Neural cell (in vitro differentiated cells): ENCODE data around the gene STIM2. TPM values are rescaled to one million over a fixed set of nuclear protein-coding genes. Genes with fewer than 3 reads are reported as not detected.

Source experiments
- H2AFZ ChIP-seq: fragments of 200-600, 300-800 bp; sonication (generic), shearing (Covaris generic); 2 replicates; pipeline ENCODE4 v1.6.0; 2014; ENCODE audit warnings: low read depth, mild to moderate bottlenecking, antibody characterized with exemption, low read length, moderate library complexity
- H3F3A ChIP-seq: fragments of 200-600 bp; shearing (Covaris generic); 2 replicates; pipeline ENCODE4 v1.6.1; 2016; ENCODE audit warnings: mild to moderate bottlenecking, moderate library complexity, mixed read lengths, antibody characterized with exemption, low read length; ENCODE audit not compliant: insufficient read depth, poor library complexity, severe bottlenecking
- H3K27ac ChIP-seq: fragments of 200-600, 300-800 bp; sonication (generic), shearing (Covaris generic); 2 replicates; pipeline ENCODE4 v1.5.1; 2014; ENCODE audit warnings: mild to moderate bottlenecking, low read length, moderate library complexity
- H3K27me3 ChIP-seq: fragments of 300-800, 200-600 bp; sonication (generic), shearing (Covaris generic); 2 replicates; pipeline ENCODE4 v1.6.0; 2014; ENCODE audit warnings: mild to moderate bottlenecking, low read depth, low read length, moderate library complexity; ENCODE audit not compliant: insufficient read depth
- H3K36me3 ChIP-seq: fragments of 300-800, 200-600 bp; sonication (generic), shearing (Covaris generic); 2 replicates; pipeline ENCODE4 v1.5.1; 2014; ENCODE audit warnings: mild to moderate bottlenecking, antibody characterized with exemption, low read length, moderate library complexity; ENCODE audit not compliant: insufficient read depth
- H3K4me2 ChIP-seq: fragments of 300-800, 200-600 bp; sonication (generic), shearing (Covaris generic); 2 replicates; pipeline ENCODE4 v1.6.0; 2014; ENCODE audit warnings: mild to moderate bottlenecking, low read length
- H3K4me3 ChIP-seq: fragments of 300-800, 200-600 bp; sonication (generic), shearing (Covaris generic); 2 replicates; pipeline ENCODE4 v1.5.1; 2014; ENCODE audit warnings: mild to moderate bottlenecking, low read length, moderate library complexity
- H3K79me2 ChIP-seq: fragments of 200-600 bp; shearing (Covaris generic); replicated peaks from 2 replicates; pipeline ENCODE4 v1.6.0; 2014; ENCODE audit warnings: mild to moderate bottlenecking, low read length, moderate library complexity; ENCODE audit not compliant: insufficient read depth
- H3K9ac ChIP-seq: fragments of 300-800, 200-600 bp; sonication (generic), shearing (Covaris generic); 2 replicates; pipeline ENCODE4 v1.6.1; 2016; ENCODE audit warnings: mild to moderate bottlenecking, low read length, mixed read lengths
- H3K9me2 ChIP-seq: fragments of 200-600 bp; shearing (Covaris generic); 2 replicates; pipeline ENCODE4 v1.6.1; 2016; ENCODE audit warnings: mild to moderate bottlenecking, low read length, mixed read lengths; ENCODE audit not compliant: insufficient read depth
- H3K9me3 ChIP-seq: fragments of 200-600, 300-800 bp; sonication (generic), shearing (Covaris generic); 2 replicates; pipeline ENCODE4 v1.6.1; 2016; ENCODE audit warnings: mild to moderate bottlenecking, mixed run types, low read length, moderate library complexity, mixed read lengths
- H4K20me1 ChIP-seq: fragments of 200-600 bp; shearing (Covaris generic); 2 replicates; pipeline ENCODE4 v1.6.1; 2016; ENCODE audit warnings: mild to moderate bottlenecking, mixed run types; ENCODE audit not compliant: insufficient read depth
- EP300 ChIP-seq: fragments of 450-650 bp; conservative IDR thresholded peaks from 2 replicates; pipeline ENCODE4 v1.6.1; 2014; ENCODE audit warnings: antibody characterized with exemption, mild to moderate bottlenecking, moderate library complexity; ENCODE audit not compliant: poor library complexity, severe bottlenecking
- EZH2 ChIP-seq: fragments of 200-600, 300-800 bp; shearing (Covaris generic), sonication (generic); IDR thresholded peaks from 2 replicates; pipeline ENCODE4 v1.6.1; 2014; ENCODE audit warnings: antibody characterized with exemption, low read length, borderline replicate concordance, mild to moderate bottlenecking; ENCODE audit not compliant: insufficient read depth, poor library complexity, severe bottlenecking
- MXI1 ChIP-seq: fragments of 450-650 bp; conservative IDR thresholded peaks from 2 replicates; pipeline ENCODE4 v1.6.1; 2014; ENCODE audit warnings: antibody characterized with exemption, mild to moderate bottlenecking; ENCODE audit not compliant: poor library complexity, severe bottlenecking
- POLR2AphosphoS5 ChIP-seq: IDR thresholded peaks from 2 replicates; pipeline ENCODE4 v1.6.1; 2012
- RAD21 ChIP-seq: fragments of 450-650 bp; conservative IDR thresholded peaks from 2 replicates; pipeline ENCODE4 v1.6.1; 2014; ENCODE audit warnings: antibody characterized with exemption, mild to moderate bottlenecking, moderate library complexity
- SMC3 ChIP-seq: fragments of 450-650 bp; conservative IDR thresholded peaks from 2 replicates; pipeline ENCODE4 v1.6.1; 2014; ENCODE audit warnings: antibody characterized with exemption, mild to moderate bottlenecking, moderate library complexity; ENCODE audit not compliant: poor library complexity
- TAF1 ChIP-seq: IDR thresholded peaks from 2 replicates; pipeline ENCODE4 v1.6.1; 2012; ENCODE audit warnings: low read depth
- polyA plus RNA-seq: library from polyadenylated mRNA; depleted of rRNA; stranded (reverse); fragments of >200 nt; gene quantifications from 2 replicates; pipeline ENCODE4 v1.2.3, GENCODE V29; 2014
- TF ChIP-seq, protein P1 (sequence below): IDR thresholded peaks from 2 replicates; pipeline ENCODE4 v1.6.1; 2012; ENCODE audit warnings: borderline replicate concordance
- TF ChIP-seq, protein P2 (sequence below): fragments of 450-650 bp; IDR thresholded peaks from 2 replicates; pipeline ENCODE4 v1.5.1; 2014; ENCODE audit warnings: antibody characterized with exemption, mild to moderate bottlenecking, moderate library complexity; ENCODE audit not compliant: poor library complexity, severe bottlenecking

The STIM2 gene
- polyA plus RNA-seq, 1 donor from 2014 or later: 25.3 TPM

DNA sequence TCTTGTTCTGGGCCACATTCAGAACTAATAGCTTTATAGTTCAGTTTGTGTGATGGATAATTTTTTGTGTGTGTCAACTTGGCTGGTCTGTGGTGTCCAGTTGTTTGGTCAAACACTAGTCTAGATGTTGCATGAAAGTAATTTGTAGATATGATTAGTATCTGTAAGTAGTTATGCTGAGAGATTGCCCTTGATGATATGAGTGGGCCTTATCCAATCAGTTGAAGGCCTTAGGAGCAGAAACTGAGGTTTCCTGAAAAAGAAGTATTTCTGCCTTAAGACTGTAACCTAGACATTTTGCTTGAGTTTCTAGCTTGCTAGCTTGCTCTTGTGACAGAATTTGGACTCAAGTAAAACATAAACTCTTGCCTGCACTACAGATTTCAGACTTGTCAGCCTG, 30.4 kb downstream of the STIM2 start:
- TF ChIP-seq, protein P1, sequence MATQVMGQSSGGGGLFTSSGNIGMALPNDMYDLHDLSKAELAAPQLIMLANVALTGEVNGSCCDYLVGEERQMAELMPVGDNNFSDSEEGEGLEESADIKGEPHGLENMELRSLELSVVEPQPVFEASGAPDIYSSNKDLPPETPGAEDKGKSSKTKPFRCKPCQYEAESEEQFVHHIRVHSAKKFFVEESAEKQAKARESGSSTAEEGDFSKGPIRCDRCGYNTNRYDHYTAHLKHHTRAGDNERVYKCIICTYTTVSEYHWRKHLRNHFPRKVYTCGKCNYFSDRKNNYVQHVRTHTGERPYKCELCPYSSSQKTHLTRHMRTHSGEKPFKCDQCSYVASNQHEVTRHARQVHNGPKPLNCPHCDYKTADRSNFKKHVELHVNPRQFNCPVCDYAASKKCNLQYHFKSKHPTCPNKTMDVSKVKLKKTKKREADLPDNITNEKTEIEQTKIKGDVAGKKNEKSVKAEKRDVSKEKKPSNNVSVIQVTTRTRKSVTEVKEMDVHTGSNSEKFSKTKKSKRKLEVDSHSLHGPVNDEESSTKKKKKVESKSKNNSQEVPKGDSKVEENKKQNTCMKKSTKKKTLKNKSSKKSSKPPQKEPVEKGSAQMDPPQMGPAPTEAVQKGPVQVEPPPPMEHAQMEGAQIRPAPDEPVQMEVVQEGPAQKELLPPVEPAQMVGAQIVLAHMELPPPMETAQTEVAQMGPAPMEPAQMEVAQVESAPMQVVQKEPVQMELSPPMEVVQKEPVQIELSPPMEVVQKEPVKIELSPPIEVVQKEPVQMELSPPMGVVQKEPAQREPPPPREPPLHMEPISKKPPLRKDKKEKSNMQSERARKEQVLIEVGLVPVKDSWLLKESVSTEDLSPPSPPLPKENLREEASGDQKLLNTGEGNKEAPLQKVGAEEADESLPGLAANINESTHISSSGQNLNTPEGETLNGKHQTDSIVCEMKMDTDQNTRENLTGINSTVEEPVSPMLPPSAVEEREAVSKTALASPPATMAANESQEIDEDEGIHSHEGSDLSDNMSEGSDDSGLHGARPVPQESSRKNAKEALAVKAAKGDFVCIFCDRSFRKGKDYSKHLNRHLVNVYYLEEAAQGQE: no peak
- TF ChIP-seq RAD21 (no peak), EZH2 (no peak), EP300 (no peak), MXI1 (no peak), SMC3 (no peak), POLR2AphosphoS5 (no peak), TAF1 (no peak)
- TF ChIP-seq, protein P2, sequence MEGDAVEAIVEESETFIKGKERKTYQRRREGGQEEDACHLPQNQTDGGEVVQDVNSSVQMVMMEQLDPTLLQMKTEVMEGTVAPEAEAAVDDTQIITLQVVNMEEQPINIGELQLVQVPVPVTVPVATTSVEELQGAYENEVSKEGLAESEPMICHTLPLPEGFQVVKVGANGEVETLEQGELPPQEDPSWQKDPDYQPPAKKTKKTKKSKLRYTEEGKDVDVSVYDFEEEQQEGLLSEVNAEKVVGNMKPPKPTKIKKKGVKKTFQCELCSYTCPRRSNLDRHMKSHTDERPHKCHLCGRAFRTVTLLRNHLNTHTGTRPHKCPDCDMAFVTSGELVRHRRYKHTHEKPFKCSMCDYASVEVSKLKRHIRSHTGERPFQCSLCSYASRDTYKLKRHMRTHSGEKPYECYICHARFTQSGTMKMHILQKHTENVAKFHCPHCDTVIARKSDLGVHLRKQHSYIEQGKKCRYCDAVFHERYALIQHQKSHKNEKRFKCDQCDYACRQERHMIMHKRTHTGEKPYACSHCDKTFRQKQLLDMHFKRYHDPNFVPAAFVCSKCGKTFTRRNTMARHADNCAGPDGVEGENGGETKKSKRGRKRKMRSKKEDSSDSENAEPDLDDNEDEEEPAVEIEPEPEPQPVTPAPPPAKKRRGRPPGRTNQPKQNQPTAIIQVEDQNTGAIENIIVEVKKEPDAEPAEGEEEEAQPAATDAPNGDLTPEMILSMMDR: no peak
- Histone ChIP-seq H3F3A (no peaks in the 10 kb centered on the region), H3K79me2 (no peaks in the 10 kb centered on the region), H2AFZ (no peak overlapping the region), H3K9ac (no peak overlapping the region), H3K9me3 (peaks cover 4% of the 10 kb centered on the region), H3K9me2 (no peaks in the 10 kb centered on the region), H4K20me1 (no peaks in the 10 kb centered on the region), H3K27ac (no peak overlapping the region), H3K27me3 (no peaks in the 10 kb centered on the region), H3K36me3 (no peaks in the 10 kb centered on the region), H3K4me2 (no peak overlapping the region), H3K4me3 (no peak overlapping the region)

DNA sequence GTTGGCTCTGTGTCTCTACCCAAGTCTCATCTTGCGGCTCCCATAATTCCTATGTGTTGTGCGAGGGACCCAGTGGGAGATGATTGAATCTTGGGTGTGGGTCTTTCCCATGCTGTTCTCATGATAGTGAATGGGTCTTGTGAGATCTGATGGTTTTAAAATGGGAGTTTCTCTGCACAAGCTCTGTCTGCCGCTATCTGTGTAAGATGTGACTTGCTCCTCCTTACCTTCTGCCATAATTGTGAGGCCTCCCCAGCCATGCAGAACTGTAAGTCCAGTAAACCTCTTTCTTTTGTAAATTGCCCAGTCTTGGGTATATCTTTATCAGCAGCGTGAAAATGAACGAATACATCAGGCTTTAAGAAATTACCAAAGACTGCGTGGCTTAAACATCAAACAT, 31.2 kb downstream of the STIM2 start:
- Histone ChIP-seq H3K9me2 (no peaks in the 10 kb centered on the region), H3K27me3 (no peaks in the 10 kb centered on the region), H3F3A (no peaks in the 10 kb centered on the region), H3K36me3 (no peaks in the 10 kb centered on the region), H3K27ac (no peak overlapping the region), H3K4me3 (no peak overlapping the region), H3K9ac (no peak overlapping the region), H4K20me1 (no peaks in the 10 kb centered on the region), H3K79me2 (no peaks in the 10 kb centered on the region), H3K9me3 (peaks cover 4% of the 10 kb centered on the region), H3K4me2 (no peak overlapping the region), H2AFZ (no peak overlapping the region)
- no peak for TF ChIP-seq SMC3
- TF ChIP-seq MXI1: no peak
- TF ChIP-seq EZH2: no peak
- no peak for TF ChIP-seq TAF1
- no peak for TF ChIP-seq RAD21
- no peak for TF ChIP-seq POLR2AphosphoS5
- TF ChIP-seq, protein P1: no peak
- TF ChIP-seq, protein P2: no peak
- no peak for TF ChIP-seq EP300
